T-helper 1 cell (primary cell): ENCODE results near the gene ZNF48.

Experiments used
- DNase-seq, 5 donors: peaks; one replicate each; pipeline ENCODE4 v3.0.0-alpha.2; 2012 to 2020

Gene ZNF48

GRCh38 chr16:30407804-30408534 is 12.7 kb downstream of the ZNF48 start:
- no peak for DNase-seq

- DNase-seq, result peak; percentile 79 to 93 (median 84)
Measured at GRCh38 chr16:30409125-30410060, 14.2 kb downstream of the ZNF48 start.

GRCh38 chr16:30413112-30413806 is 18.0 kb downstream of the ZNF48 start:
- no peak for DNase-seq

- no peak for DNase-seq
Measured at GRCh38 chr16:30414159-30414558, 18.9 kb downstream of the ZNF48 start.

GRCh38 chr16:30416047-30416603 is 20.9 kb downstream of the ZNF48 start:
- DNase-seq, result no peak

- no peak for DNase-seq
Measured at GRCh38 chr16:30416624-30417528, 21.7 kb downstream of the ZNF48 start.

- peak; percentile 77 to 97 (median 81) for DNase-seq
Measured at GRCh38 chr16:30417529-30418349, 22.5 kb downstream of the ZNF48 start.

GRCh38 chr16:30418350-30419181 is 23.3 kb downstream of the ZNF48 start:
- no peak for DNase-seq

GRCh38 chr16:30421010-30421409 is 25.8 kb downstream of the ZNF48 start:
- no peak for DNase-seq

- no peak for DNase-seq
Measured at GRCh38 chr16:30428055-30428454, 32.8 kb downstream of the ZNF48 start.

- DNase-seq, result no peak
Measured at GRCh38 chr16:30429418-30429677, 34.1 kb downstream of the ZNF48 start.

GRCh38 chr16:30429678-30430427 is 34.6 kb downstream of the ZNF48 start, which contains the start of gene DCTPP1:
TSS of gene DCTPP1 (minus strand) at chr16:30430030. CDS start at chr16:30429980, 50 bp downstream.
- DNase-seq, result peak; percentile 91 to 99 (median 96)

- DNase-seq, result peak in 1 of 5 donors; percentile 8
Measured at GRCh38 chr16:30430428-30430970, 35.3 kb downstream of the ZNF48 start.

GRCh38 chr16:30434852-30435251 is 39.6 kb downstream of the ZNF48 start:
- no peak for DNase-seq

- DNase-seq, result no peak
Measured at GRCh38 chr16:30437511-30438046, 42.4 kb downstream of the ZNF48 start.

- DNase-seq, result no peak
Measured at GRCh38 chr16:30438835-30439234, 43.6 kb downstream of the ZNF48 start.

GRCh38 chr16:30439720-30440348 is 44.6 kb downstream of the ZNF48 start:
- DNase-seq, result no peak

GRCh38 chr16:30443631-30444030 is 48.4 kb downstream of the ZNF48 start:
- no peak for DNase-seq
